Measurements from ENCODE around the gene ICAM1.
A peak's percentile ranks its signal among the peaks of the same experiment; 100 is the strongest.

The ICAM1 gene

DNA sequence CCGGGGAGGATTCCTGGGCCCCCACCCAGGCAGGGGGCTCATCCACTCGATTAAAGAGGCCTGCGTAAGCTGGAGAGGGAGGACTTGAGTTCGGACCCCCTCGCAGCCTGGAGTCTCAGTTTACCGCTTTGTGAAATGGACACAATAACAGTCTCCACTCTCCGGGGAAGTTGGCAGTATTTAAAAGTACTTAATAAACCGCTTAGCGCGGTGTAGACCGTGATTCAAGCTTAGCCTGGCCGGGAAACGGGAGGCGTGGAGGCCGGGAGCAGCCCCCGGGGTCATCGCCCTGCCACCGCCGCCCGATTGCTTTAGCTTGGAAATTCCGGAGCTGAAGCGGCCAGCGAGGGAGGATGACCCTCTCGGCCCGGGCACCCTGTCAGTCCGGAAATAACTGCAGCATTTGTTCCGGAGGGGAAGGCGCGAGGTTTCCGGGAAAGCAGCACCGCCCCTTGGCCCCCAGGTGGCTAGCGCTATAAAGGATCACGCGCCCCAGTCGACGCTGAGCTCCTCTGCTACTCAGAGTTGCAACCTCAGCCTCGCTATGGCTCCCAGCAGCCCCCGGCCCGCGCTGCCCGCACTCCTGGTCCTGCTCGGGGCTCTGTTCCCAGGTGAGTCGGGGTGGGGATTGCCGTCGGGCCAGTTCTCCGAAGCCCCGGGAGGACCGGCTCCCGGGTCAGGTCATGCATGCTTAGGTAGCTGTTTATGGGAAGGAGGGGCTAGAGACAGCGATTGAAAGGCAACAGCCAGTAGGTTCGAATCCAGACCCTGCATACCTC is at the start of gene ICAM1:
ICAM1 (plus strand) TSS at position 505 of the 779 bp plus-strand sequence; CDS start at position 545, 40 bp downstream.
- peak; percentile 95 for DNase-seq (ENCODE audit: low read depth)
- peak within 1 kb of the TSS; percentile 81 for H3K4me3 ChIP-seq (ENCODE audit: low read depth, low read length)
- no peak for TF ChIP-seq CTCF (conservative IDR thresholded peaks at IDR 0.05; ENCODE audit: low read depth, low read length)

DNA sequence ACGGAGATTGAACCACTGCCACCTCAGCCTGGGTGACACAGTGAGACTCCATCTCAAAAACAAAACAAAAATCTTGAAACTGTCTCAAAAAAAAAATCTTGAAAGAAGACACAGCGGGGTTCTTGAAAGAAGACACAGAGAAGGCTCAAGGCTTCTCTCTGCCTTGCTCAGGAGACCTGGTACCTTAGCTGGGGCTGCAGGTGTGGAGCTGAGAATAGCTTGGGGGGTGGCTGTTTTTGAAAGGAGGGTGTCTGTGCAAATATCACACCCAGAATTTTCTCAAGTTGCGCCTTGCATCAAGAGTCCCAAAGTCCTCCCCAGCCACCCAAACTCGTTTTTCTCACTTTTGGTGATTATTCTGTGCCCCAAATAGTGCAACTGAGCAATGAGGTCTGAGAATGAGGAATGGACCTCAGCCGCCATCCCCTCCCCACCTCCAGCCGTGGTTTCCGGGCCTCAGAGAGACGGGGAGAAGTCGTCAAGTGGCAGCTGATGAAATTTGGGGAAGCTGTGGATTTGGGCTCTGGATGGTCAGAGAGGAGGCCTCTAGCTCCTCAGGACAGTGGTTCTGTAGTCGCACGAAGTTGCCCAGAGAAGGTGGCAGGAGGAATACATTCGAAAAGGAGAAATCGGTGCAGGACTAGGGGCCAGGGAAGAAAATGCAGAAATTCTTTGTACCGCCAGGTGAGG is 48.6 kb upstream of the ICAM1 start:
- no peak overlapping the region for H3K4me3 ChIP-seq (ENCODE audit: low read depth, low read length)
- TF ChIP-seq CTCF (conservative IDR thresholded peaks at IDR 0.05; ENCODE audit: low read depth, low read length) = no peak
- no peak for DNase-seq (ENCODE audit: low read depth)

DNA sequence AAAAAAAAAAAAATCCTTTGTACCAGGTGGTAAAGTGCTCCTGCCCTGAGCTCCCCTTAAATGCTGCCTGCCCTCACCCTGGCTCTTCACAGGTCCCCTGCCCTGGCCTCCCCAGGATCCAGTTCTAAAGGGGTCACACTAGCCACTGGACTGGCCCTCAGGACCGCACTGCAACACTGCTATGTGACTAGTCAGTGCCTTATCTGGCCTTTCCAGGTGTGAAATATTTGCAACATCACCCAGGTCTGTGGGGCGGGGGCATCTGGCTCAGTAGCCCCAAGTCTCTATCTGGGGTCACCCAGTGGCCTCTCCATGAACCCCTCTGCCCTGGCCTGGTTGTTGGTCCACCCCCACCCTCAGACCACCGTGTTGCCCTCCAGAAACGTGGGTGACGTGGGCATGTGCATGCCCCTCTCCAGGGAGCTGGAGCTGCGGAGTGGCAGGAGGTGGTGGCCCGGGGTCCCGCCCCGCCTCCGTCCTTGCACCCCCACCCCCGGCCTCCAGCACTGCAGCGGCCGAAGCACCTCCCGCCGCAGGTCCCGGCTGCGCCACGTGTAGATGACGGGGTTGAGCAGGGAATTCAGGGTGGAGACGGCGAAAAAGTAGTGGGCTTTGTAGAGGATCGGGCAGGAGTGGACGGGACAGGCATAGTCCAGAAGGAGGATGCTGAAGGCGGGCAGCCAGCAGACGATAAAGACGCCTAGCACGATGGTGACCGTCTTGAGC is 47.3 kb upstream of the ICAM1 start:
- no peak for TF ChIP-seq CTCF (conservative IDR thresholded peaks at IDR 0.05; ENCODE audit: low read depth, low read length)
- H3K4me3 ChIP-seq (ENCODE audit: low read depth, low read length) = no peak overlapping the region
- DNase-seq (ENCODE audit: low read depth) = no peak

DNA sequence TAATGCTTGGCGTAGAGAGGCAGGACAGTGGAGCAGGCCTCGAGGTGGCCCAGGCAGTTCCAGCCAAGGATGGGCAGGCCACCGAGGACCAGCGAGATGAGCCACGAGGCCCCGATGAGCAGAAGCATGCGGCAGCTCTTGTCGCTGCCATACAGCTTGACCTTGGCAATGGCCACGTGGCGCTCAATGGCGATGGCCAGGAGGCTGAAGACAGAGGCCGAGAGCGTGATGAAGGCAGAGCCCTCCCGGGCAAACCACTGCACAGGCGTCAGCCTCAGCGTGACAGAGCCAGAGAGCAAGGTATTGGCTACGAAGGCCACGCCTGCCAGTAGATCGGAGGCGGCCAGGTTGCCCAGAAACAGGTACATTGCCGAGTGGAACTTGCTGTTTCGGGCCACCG is 46.6 kb upstream of the ICAM1 start:
- TF ChIP-seq CTCF (conservative IDR thresholded peaks at IDR 0.05; ENCODE audit: low read depth, low read length) = no peak
- no peak overlapping the region for H3K4me3 ChIP-seq (ENCODE audit: low read depth, low read length)
- DNase-seq (ENCODE audit: low read depth) = no peak

- H3K4me3 ChIP-seq (ENCODE audit: low read depth, low read length) = no peak overlapping the region
- no peak for DNase-seq (ENCODE audit: low read depth)
- no peak for TF ChIP-seq CTCF (conservative IDR thresholded peaks at IDR 0.05; ENCODE audit: low read depth, low read length)
These were observed 44.9 kb upstream of the ICAM1 start for GRCh38 chr19:10226021-10226375.

DNA sequence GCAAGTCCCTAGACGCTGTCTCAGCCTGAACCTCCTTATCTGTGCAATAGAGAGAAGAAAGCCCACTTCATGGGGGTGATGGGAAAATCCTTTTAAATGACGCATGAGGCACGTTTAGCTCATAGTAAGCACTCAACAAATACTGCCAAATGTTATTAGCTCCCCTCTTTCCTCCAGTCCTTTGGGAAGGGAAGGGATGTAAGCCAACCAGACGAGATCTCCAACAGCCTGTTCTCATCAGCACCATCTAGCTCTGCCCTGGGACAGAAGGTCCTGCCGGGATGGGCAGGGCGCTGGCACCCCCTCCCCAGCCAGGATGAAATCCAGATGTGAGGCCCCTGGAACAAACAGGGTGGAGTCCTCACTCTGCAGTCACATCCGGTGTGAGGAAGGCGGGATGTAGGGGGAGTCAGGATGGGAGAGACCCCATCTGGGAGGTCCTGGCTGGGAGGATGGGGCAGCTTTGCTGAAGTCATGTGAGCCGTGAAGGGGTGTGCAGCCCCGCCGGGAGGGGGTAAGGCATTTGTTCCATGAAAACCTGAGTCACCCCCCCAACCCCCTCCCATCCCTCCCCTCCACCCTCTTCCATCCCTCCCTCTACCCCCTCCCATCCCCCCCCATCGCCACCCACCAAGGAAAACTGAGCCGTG is 44.4 kb upstream of the ICAM1 start:
- no peak for TF ChIP-seq CTCF (conservative IDR thresholded peaks at IDR 0.05; ENCODE audit: low read depth, low read length)
- peak; percentile 64 for DNase-seq (ENCODE audit: low read depth)
- H3K4me3 ChIP-seq (ENCODE audit: low read depth, low read length) = no peak overlapping the region
